Activated CD8-positive, alpha-beta memory T cell treated with anti-CD3 and anti-CD28 coated beads for 4 hours (primary cell): ENCODE measurements around the gene FTSJ1.
"Not testable (repeated sequence)": the region's sequence is repeated elsewhere in the genome, so short reads cannot be mapped to it uniquely, and the experiment has no call there.

Experiments used
- DNase-seq, 2 donors: peaks; one replicate each; pipeline ENCODE4 v3.0.0-alpha.2; 2020; ENCODE audit warnings: low read depth in 2 of 2

The FTSJ1 gene, protein sequence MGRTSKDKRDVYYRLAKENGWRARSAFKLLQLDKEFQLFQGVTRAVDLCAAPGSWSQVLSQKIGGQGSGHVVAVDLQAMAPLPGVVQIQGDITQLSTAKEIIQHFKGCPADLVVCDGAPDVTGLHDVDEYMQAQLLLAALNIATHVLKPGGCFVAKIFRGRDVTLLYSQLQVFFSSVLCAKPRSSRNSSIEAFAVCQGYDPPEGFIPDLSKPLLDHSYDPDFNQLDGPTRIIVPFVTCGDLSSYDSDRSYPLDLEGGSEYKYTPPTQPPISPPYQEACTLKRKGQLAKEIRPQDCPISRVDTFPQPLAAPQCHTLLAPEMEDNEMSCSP

DNA sequence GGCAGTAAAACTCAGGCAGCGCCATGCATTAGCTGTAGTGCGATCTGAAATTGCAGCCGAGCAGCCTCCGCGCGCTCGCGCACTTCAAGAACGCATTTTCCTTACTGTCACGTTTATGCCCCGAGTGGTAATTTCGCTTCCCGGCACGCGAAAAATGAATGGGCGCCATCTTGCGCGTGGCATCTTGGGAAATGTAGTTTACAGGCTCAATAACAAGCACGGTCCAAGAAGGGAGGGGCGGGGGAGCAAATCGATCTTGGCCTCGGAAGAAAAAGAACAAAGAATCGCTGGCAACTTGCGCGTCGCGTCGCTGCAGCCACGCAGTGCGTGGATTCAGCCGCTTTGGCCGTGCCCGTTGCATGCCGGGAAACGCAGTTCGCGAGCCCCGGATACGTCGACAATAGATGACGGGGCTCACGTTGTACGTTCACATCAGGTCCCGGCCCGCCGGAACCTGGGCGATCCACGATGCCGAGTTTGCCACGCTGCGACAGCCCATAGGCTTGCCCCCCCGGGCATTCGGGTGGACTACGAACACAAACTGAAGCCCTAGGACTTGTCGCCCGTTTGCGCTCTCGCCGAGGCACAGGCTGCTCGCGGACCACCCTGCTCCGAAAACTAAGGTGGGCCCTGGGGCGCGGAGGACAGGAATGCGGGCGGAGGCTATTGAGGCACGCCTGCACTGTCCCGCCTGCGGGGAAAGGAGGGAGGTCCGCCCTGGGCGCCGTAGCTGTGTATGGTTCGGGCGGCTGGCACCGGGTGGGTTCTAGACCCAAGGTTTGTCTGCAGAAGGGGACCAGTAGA is at the start of gene FTSJ1:
TSS of gene FTSJ1 (plus strand) at position 426 of the 804 bp plus-strand sequence. CDS start 1,849 bp downstream, outside the sequence.
- DNase-seq = peak; percentile 67 to 84

DNA sequence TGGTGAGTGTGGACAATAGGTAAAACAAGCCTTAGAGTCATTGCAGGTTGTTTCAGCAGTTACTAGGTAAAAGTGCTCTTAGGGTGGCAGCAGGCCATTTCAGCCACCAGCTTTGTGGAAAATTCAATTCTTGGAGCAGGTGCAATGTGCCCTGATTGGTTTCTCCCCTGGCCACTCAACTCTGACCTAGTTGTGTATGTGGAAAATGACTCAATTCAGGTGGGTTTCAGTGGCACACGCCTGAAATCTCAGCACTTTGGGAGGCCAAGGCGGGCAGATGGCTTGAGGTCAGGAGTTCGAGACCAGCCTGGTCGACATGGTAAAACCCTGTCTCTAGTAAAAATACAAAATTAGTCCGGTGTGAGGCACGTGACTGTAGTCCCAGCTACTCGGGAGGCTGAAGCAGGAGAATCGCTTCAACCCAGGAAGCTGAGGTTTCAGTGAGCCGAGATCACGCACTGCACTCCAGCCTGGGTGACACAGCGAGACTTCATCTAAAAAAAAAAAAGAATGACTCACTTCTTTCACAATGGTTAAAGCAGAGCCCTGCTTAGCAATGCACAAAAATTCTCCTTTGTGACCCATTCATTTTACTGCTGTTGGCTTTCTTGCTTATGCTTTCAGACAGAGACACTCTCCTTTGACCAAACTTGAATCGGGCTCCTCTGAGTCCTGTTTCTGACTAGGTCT is 48.8 kb upstream of the FTSJ1 start:
- DNase-seq = not testable (repeated sequence)

DNA sequence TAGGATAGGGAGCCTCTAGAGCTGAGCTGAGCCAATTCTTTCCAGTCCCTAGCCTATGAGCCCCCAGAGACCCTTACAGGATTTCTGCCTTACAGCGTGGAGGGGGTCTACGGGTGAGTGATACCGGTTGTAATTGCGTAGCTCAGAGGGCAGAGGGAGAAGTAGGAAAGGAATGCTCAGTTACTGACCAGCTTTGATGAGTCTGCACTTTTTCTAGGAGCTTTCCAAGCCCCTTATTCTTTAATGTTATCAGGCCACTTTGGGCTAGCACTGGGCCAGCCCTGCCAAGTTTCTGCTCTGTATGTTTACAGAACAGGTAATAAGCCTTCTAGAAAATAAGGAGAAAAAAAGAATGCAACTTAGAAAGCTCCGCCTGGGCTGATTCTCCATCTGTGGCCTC is 46.4 kb upstream of the FTSJ1 start:
- DNase-seq = not testable (repeated sequence)

DNA sequence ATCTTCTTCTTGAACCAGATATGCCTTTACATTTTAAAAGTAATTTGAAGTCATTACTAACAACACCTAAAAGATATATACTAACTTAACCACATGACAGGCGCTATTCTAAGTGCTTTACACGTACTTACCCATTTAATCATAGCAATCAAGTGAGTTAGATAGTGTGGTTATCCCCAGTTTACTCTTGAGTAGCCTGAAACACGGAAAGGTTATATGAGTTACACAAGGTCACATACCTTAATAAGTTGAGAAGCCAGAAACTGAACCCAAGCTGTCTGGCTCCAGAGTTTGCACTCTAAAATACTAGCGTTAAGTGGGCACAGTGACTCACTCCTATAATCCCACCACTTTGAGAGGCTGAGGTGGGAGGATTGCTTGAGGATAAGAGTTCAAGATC is 45.8 kb upstream of the FTSJ1 start:
- not testable (repeated sequence) for DNase-seq

DNA sequence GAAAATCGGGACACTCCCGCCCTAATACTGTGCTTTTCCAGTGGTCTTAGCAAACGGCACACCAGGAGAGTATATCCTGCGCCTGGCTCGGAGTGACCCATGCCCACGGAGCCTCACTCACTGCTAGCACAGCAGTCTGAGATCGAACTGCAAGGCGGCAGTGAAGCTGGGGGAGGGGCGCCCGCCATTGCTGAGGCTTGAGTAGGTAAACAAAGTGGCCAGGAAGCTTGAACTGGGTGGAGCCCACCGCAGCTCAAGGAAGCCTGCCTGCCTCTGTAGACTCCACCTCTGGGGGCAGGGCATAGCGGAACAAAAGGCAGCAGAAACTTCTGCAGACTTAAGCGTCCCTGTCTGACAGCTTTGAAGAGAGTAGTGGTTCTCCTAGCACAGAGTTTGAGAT is 42.3 kb upstream of the FTSJ1 start:
- not testable (repeated sequence) for DNase-seq

DNA sequence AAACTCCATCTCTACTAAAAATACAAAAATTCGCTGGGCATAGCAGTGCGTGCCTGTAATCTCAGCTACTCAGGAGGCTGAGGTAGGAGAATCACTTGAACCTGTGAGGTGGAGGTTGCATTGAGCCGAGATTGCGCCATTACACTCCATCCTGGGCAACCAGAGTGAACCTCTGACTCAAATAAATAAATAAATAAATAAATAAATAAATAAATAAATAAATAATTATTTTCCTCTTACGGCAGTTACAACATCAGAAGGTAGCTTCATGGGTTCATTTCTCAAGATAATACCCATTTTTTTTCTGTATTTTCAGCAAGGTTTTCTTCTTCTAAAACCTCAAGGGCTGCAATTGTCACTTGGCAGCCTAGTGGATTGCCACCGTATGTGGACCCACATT is 28.8 kb upstream of the FTSJ1 start:
- DNase-seq = not testable (repeated sequence)

DNA sequence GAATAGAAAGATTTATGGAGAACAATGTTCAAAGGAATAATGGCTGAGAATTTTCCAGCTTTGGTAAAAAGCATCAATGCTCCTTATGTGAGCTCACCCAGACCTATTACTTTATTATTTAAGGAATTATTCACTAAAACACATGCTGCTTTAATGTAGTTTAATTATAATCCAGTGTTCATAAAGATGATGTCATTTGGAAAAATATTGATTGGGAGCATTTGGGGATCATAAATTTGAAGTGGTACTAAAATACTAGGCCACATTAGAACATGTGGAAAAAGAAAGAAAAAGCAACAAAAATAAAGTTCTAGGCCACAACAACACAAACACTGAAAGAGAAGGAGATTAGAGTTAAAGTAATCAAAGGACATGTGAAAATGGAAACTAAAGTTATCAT is 25.9 kb upstream of the FTSJ1 start:
- no peak for DNase-seq

DNA sequence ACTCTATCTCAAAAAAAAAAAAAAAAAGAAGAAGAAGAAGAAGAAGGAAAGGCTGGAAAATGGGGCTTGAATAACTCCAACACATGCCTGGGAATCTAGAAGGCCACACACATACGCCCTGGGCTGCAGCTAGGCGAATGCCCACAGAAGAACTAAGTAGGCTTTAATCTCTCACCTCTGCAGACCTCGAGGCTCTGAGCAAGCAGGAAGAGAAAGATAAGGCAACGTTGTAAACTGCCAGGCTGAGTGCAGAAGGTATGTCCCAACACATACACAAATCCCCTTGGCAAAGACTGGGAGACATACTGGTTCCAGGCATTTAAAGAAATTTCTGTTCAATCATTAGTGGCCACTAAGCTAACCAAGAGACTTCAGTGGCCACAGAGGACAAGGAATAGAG is 24.3 kb upstream of the FTSJ1 start:
- DNase-seq = no peak

DNA sequence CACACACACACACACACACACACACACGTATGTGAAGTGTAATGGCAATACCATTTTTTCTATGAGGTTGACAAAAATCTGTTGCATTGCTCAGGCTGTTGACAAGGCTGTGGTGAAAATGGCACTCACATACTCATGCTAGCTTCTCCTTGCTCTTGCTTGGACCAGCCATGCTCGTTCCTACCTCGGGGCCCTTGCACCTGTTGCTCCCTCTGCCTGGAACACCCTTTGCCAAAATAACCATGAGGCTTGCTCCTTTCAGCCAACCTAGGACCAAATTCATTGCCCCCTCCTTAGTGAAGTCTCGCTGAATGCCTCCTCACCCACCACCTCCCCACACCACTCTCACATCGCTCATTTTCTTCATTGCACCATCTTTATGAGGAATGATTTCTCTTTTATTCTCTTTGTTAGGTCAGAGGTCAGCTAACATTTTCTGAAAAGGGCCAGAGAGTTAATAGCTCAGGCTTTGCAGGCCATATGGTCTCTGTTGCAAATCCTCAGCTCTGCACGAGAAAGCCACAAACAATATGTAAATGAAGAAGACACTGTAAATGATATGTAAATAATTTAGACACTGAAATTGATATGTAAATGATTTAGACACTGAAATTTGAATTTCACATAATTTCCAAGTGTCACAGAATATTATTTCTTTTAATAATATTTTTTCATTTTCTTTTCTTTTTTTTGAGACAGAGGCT is 19.2 kb upstream of the FTSJ1 start:
- DNase-seq = no peak

DNA sequence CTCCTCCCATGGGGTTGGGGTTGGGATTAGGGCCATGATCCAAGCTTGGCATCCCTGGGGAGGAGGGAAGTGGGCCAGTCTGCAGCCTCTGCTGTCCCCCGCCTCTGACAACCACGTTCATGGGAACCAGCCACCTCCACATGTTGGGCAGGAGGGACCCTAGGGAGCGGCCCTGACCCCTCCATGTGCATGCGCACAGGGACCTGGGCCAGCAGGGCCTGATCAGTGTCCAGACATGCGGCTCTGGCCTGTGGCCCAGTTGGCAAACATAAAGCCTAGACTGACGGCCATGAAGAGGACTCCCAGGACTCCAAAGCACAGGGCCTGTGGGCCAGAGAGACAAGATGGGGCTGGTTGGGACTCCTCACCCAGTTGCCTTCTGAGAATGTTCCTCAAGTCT is 17.3 kb upstream of the FTSJ1 start:
- no peak for DNase-seq

DNA sequence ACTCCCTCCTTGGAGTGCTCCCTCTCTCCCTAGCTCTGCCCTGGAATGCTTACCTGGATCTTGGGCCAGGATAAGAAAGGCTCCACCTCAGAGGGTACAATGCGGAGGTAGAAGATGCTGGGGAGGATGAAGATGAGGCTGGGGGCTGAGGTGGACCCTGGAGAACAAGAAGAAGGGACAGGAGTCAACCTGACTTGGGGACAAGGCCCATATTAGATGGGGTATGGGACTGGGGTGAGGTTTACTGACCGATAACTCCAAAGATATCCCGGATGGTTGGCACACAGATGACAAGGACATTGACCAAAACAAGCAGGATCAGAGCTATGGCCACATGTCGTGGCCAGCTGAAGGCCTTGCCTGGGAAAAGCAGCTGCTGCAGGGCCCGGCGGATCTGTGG is 16.5 kb upstream of the FTSJ1 start:
- no peak for DNase-seq

DNA sequence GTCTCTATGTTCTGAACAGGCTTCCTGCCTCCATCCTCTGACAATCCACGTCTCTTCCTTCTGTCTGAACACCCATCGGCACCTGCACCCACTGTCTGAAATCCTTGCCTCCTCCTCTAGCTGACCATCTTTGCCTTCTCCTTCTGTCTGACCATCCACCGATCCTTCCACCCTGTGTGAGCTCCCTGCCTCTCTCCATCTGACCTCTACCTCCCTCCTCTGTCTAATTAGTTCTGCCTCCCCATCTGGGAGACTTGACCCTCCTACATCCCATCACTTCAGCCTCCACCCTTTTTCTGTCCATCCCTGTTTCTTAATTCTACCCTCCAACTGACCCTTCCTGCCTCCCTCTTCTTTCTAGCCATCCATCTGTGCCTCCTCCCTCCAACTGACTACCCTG is 16.0 kb upstream of the FTSJ1 start:
- no peak for DNase-seq

DNA sequence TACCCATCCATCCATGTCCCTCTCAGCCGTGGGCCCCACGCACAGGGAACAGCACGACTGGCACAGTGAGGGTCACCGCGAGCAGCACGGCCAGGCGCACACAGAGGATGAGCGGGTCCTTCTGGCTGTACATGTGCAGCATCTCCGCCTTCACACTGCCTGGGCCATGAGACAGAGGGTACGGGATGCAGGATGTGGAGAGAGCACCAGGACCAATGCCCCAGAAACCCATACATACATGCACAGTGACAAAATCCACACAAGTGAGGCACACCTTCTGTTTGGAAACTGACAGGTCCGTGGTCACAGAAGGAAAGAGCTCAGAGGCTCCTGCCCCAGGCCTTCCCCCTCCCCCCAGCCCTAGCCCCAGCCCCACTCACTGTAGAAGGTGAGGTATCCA is 15.4 kb upstream of the FTSJ1 start:
- no peak for DNase-seq

DNA sequence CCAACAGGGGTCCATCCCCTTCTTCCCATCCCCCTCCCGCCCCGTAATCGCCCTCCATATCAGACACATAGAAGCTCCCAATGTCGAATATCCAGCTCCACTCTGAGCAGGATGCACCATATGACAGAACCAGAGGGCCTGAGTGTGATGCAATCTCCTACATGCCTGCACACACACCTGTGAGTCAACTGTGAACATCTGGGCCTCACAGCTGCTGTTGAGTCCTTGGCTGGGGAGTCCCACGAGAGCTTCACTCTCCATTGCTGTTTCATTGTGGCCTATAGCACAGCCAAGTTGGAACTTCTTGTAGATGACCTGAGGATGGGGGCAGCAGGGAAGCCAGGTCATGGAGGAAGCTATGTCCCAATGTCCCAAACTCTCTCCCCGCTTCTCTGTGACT is 14.2 kb upstream of the FTSJ1 start:
- DNase-seq = no peak

DNA sequence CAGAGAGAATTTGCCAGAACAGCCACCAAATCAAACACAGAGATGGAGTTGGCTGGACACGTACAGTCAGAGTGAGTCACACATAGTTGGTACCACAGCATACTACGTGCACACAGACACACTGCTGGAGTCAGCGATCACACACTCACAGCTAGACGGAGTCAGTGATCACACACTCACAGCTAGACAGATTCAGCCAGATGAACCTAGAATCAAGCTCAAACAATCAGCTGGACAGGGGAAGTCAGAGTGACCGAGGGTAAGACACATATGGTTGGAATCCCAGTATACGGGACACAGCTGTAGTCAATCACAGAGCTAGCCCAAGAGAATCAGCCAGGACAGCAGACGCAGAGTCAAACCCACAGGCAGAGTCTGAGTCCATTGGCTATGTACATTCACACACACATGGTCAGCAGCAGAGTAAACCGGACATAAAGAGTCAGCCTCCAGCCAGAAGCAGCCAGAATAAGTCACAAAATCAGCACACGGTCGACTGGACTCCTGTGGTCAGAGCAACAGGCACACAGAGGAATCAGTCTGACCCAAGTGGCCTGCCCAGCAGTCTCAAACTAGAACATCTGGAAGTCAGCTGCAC is 10.6 kb upstream of the FTSJ1 start:
- no peak for DNase-seq

DNA sequence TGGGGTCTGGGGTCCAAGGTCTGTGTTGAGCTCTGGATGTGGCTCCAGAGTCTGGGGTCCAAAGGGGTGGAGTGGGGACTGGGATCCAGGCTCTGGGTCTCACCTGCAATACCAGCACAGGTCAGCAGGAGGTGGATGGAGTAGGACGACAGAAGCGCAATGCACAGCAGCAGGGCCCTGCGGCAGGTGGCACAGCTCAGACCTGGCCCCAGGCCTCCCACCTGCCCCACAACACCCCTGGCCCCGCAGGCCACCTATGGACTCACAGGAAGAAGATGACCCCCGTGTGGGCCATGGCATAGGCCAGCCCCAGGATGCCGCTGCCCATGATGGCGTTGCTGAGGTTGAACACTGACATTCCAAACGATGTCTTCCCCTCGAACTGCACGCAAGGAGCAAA is 9.3 kb upstream of the FTSJ1 start:
- no peak for DNase-seq

DNA sequence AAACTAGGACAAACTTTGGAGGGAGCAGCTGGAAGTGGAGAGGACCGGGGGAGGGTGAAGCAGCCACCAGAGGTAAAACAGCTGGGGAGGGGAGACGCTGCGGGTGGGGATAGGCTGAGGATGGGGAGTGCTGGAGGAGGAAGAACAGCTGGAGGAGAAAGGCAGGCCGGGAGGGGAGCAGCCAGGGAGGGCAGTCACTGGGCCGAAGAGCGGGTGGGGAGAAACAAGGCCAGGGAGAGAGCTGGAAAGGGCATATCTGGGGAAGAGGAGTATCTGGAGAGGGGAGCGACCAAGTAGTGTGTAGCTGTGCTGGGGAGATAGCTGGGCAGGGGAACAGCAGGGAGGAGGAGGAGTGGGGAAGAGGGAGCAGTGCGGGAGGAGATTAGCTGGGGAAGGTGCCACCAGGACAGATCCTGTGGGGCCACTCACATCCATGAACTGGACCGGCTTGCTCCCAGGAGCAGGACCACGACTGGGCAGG is 8.7 kb upstream of the FTSJ1 start:
- DNase-seq = no peak

DNA sequence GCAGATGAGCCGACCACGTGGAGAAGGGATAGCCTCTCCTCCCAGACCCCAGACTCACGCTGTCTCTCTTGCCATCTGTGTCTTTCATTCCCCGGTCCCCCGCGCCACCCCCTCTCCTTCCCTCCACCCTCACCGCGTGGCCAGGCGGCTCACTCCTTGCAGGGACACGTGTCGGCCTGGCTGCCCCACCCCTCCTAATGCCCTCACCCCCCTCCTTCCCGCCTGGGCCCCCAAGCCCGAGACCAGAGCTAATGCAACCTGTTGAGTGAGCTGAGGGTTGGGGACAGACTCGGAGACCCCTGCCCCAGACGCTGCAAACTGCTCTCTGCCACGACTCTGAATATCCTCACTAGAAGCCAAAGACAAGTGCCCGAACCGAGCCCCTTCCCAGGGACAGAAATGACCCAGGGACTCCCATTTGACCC is 7.7 kb upstream of the FTSJ1 start:
- peak in 1 of 2 donors; percentile 28 for DNase-seq

DNA sequence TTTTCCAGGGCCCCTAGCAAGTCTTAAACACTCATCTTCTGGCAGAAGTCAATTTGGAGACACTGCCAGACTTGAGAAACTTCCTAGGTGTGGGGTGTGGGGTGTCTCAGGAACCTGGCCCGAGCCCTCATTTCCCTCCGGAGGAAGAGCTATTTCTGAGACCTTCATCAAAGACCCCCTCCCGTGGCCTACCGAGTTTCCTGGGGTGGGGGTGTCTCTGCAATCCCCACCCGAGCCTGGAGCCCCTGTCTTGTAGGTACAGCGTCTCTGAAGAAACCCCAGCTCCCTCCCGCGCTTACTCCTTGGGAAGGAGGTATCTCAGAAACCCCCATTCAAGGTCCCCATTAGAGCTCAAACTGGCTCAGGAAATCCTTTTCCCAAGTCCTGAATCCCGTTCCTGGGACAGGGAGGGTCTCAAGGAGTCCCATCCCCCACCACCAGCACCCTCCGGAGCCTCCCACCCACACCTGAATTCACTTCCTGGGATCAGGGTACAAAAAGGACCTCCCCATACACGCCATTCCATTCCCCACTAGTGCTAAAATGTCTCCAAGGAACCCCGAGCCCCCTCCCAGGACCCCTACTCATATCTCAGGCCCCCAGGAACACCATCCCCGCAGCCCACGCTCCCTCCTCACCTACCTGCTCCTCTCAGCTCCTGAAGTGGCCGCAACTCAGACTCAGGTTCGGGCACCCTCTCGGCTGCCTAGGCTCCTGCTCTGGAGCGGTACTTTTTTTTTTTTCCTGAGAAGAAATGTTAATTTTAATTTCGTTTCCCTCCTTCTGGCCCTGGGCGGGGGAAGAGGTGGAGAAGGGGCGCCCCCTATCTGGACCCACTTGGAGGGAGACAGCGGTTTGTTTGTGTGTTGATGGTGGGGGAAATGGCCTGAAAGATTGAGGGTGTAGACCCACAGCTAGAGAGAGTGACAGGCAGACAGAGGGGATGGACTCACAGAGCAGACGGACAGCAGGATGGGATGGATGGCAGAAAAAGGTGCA is 7.0 kb upstream of the FTSJ1 start:
- no peak for DNase-seq
